ENCODE results near the gene GPR160. TPM values are rescaled to one million over a fixed set of nuclear protein-coding genes. Genes with fewer than 3 reads are reported as not detected.
A peak's percentile ranks its signal among the peaks of the same experiment; 100 is the strongest.

GPR160 gene
- total and polyA plus RNA-seq, 2 of the 13 experiments (the other 11 are each of a cell fraction or from before 2014, with no cell fraction given): 12.1 to 23.2 TPM

- TF ChIP-seq ZNF747 (CRISPR knock-in tag; IDR thresholded peaks at IDR 0.05; ENCODE audit: borderline replicate concordance) (peak; percentile 74; the same call in 1 of the 2 replicates), ZBTB7A (CRISPR knock-in tag; IDR thresholded peaks at IDR 0.05) (no peak), ZNF382 (CRISPR knock-in tag; IDR thresholded peaks at IDR 0.05; ENCODE audit: borderline replicate concordance) (no peak), NAIF1 (CRISPR knock-in tag; IDR thresholded peaks at IDR 0.05; ENCODE audit: borderline replicate concordance) (0 out of 2 replicates have a peak, but pooled peaks have one; percentile 27), NR2F6 (IDR thresholded peaks at IDR 0.05) (peak; percentile 56), NR2F6 (CRISPR knock-in tag; IDR thresholded peaks at IDR 0.05) (peak; percentile 69), GABPA (IDR thresholded peaks at IDR 0.05; ENCODE audit: low read depth, low read length) (no peak), GABPA (CRISPR knock-in tag; IDR thresholded peaks at IDR 0.05; ENCODE audit: low read depth) (0 out of 2 replicates have a peak, but pooled peaks have one; percentile 45), BCL6 (CRISPR knock-in tag; IDR thresholded peaks at IDR 0.05) (peak; percentile 61), ZMYM3 (CRISPR knock-in tag; IDR thresholded peaks at IDR 0.05) (no peak), ARNT (IDR thresholded peaks at IDR 0.05) (no peak), CTCF (CRISPR knock-in tag; IDR thresholded peaks at IDR 0.05) (0 out of 2 replicates have a peak, but pooled peaks have one; percentile 2), SALL1 (CRISPR knock-in tag; IDR thresholded peaks at IDR 0.05) (peak; percentile 84), ARID2 (CRISPR knock-in tag; IDR thresholded peaks at IDR 0.05; ENCODE audit: borderline replicate concordance) (no peak), DNMT3B (CRISPR knock-in tag; conservative IDR thresholded peaks at IDR 0.05) (no peak), ATF3 (CRISPR knock-in tag; IDR thresholded peaks at IDR 0.05) (no peak), CERS6 (CRISPR knock-in tag; IDR thresholded peaks at IDR 0.05) (no peak), FOXP1 (IDR thresholded peaks at IDR 0.05) (no peak), FOXP1 (CRISPR knock-in tag; IDR thresholded peaks at IDR 0.05) (peak; percentile 65; the same call in 1 of the 2 replicates)
- TF ChIP-seq, protein P1, sequence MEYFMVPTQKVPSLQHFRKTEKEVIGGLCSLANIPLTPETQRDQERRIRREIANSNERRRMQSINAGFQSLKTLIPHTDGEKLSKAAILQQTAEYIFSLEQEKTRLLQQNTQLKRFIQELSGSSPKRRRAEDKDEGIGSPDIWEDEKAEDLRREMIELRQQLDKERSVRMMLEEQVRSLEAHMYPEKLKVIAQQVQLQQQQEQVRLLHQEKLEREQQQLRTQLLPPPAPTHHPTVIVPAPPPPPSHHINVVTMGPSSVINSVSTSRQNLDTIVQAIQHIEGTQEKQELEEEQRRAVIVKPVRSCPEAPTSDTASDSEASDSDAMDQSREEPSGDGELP (IDR thresholded peaks at IDR 0.05; ENCODE audit: borderline replicate concordance, low read depth): no peak
- TF ChIP-seq, protein P2, sequence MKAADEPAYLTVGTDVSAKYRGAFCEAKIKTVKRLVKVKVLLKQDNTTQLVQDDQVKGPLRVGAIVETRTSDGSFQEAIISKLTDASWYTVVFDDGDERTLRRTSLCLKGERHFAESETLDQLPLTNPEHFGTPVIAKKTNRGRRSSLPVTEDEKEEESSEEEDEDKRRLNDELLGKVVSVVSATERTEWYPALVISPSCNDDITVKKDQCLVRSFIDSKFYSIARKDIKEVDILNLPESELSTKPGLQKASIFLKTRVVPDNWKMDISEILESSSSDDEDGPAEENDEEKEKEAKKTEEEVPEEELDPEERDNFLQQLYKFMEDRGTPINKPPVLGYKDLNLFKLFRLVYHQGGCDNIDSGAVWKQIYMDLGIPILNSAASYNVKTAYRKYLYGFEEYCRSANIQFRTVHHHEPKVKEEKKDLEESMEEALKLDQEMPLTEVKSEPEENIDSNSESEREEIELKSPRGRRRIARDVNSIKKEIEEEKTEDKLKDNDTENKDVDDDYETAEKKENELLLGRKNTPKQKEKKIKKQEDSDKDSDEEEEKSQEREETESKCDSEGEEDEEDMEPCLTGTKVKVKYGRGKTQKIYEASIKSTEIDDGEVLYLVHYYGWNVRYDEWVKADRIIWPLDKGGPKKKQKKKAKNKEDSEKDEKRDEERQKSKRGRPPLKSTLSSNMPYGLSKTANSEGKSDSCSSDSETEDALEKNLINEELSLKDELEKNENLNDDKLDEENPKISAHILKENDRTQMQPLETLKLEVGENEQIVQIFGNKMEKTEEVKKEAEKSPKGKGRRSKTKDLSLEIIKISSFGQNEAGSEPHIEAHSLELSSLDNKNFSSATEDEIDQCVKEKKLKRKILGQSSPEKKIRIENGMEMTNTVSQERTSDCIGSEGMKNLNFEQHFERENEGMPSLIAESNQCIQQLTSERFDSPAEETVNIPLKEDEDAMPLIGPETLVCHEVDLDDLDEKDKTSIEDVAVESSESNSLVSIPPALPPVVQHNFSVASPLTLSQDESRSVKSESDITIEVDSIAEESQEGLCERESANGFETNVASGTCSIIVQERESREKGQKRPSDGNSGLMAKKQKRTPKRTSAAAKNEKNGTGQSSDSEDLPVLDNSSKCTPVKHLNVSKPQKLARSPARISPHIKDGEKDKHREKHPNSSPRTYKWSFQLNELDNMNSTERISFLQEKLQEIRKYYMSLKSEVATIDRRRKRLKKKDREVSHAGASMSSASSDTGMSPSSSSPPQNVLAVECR (CRISPR knock-in tag; IDR thresholded peaks at IDR 0.05; ENCODE audit: borderline replicate concordance): no peak; the same call in 1 of the 2 replicates
- TF ChIP-seq, protein P3, sequence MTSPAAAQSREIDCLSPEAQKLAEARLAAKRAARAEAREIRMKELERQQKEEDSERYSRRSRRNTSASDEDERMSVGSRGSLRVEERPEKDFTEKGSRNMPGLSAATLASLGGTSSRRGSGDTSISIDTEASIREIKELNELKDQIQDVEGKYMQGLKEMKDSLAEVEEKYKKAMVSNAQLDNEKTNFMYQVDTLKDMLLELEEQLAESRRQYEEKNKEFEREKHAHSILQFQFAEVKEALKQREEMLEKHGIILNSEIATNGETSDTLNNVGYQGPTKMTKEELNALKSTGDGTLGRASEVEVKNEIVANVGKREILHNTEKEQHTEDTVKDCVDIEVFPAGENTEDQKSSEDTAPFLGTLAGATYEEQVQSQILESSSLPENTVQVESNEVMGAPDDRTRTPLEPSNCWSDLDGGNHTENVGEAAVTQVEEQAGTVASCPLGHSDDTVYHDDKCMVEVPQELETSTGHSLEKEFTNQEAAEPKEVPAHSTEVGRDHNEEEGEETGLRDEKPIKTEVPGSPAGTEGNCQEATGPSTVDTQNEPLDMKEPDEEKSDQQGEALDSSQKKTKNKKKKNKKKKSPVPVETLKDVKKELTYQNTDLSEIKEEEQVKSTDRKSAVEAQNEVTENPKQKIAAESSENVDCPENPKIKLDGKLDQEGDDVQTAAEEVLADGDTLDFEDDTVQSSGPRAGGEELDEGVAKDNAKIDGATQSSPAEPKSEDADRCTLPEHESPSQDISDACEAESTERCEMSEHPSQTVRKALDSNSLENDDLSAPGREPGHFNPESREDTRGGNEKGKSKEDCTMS (CRISPR knock-in tag; conservative IDR thresholded peaks at IDR 0.05): no peak
Observed at GRCh38 chr3:170003881-170004356, 33.9 kb upstream of the GPR160 start (continued).
